ENCODE measurements around the gene CDKAL1. TPM values are rescaled to one million over a fixed set of nuclear protein-coding genes. Genes with fewer than 3 reads are reported as not detected.

CDKAL1 gene
- total RNA-seq, 2 donors from 2014 or later, result 23.5 to 26.4 TPM

GRCh38 chr6:21259660-21260059 is 725.4 kb downstream of the CDKAL1 start:
- Histone ChIP-seq H3K4me1 (ENCODE audit: control insufficient read depth, insufficient read depth, low read length) (no peaks in the 10 kb centered on the region), H3K4me3 (ENCODE audit: low read length) (no peak overlapping the region), H3K27me3 (ENCODE audit: control insufficient read depth, insufficient read depth, low read length, poor library complexity, severe bottlenecking) (no peaks in the 10 kb centered on the region), H3K36me3 (ENCODE audit: control insufficient read depth, insufficient read depth, low read length) (no peaks in the 10 kb centered on the region), H3K9me3 (ENCODE audit: control insufficient read depth, low read length) (peaks cover 5% of the 10 kb centered on the region), H3K27ac (ENCODE audit: low read depth, low read length) (no peak overlapping the region), H3K9ac (ENCODE audit: extremely low read depth, low read length, poor library complexity, severe bottlenecking) (no peak overlapping the region)
- H3K36me3 Mint-ChIP-seq (ENCODE audit: low read depth), result no peaks in the 10 kb centered on the region
- H3K27me3 Mint-ChIP-seq (ENCODE audit: insufficient read depth), result peaks cover 2% of the 10 kb centered on the region
- WGBS, 2 experiments (ENCODE audit: insufficient coverage in 1 of 2, insufficient read length in 1 of 2), result 78 to 83% methylated on average over 2 of the region's 2 CpGs
- no peak for TF ChIP-seq CTCF (conservative IDR thresholded peaks at IDR 0.05)
- DNase-seq, result no peak
- H3K9me3 Mint-ChIP-seq, result peaks cover 9% of the 10 kb centered on the region
- no peak overlapping the region for H3K4me3 Mint-ChIP-seq
- H3K4me1 Mint-ChIP-seq, result peaks cover 22% of the 10 kb centered on the region
- no peak overlapping the region for H3K27ac Mint-ChIP-seq

GRCh38 chr6:21262504-21262903 is 728.2 kb downstream of the CDKAL1 start:
- WGBS, 2 experiments (ENCODE audit: insufficient coverage in 1 of 2, insufficient read length in 1 of 2), result 93 to 96% methylated on average over 4 to 5 of the region's 5 CpGs

GRCh38 chr6:21263531-21264287 is 729.5 kb downstream of the CDKAL1 start:
- Histone ChIP-seq H3K9ac (ENCODE audit: extremely low read depth, low read length, poor library complexity, severe bottlenecking) (no peak overlapping the region), H3K9me3 (ENCODE audit: control insufficient read depth, low read length) (no peaks in the 10 kb centered on the region), H3K4me3 (ENCODE audit: low read length) (no peak overlapping the region), H3K27ac (ENCODE audit: low read depth, low read length) (no peak overlapping the region), H3K27me3 (ENCODE audit: control insufficient read depth, insufficient read depth, low read length, poor library complexity, severe bottlenecking) (no peaks in the 10 kb centered on the region), H3K4me1 (ENCODE audit: control insufficient read depth, insufficient read depth, low read length) (no peaks in the 10 kb centered on the region), H3K36me3 (ENCODE audit: control insufficient read depth, insufficient read depth, low read length) (no peaks in the 10 kb centered on the region)
- Mint-ChIP-seq H3K36me3 (ENCODE audit: low read depth) (no peaks in the 10 kb centered on the region), H3K4me3 (no peak overlapping the region), H3K27me3 (ENCODE audit: insufficient read depth) (no peaks in the 10 kb centered on the region), H3K4me1 (peaks cover 26% of the 10 kb centered on the region), H3K9me3 (peaks cover 5% of the 10 kb centered on the region), H3K27ac (peak overlapping the region; percentile 38)
- TF ChIP-seq CTCF (conservative IDR thresholded peaks at IDR 0.05), result no peak
- no peak for DNase-seq
- WGBS, 2 experiments (ENCODE audit: insufficient coverage in 1 of 2, insufficient read length in 1 of 2), result 90 to 94% methylated on average over 9 to 18 of the region's 18 CpGs

More at GRCh38 chr6:21262504-21262903, 728.2 kb downstream of the CDKAL1 start:
- Mint-ChIP-seq H3K4me1 (peaks cover 27% of the 10 kb centered on the region), H3K4me3 (no peak overlapping the region), H3K9me3 (peaks cover 5% of the 10 kb centered on the region), H3K36me3 (ENCODE audit: low read depth) (no peaks in the 10 kb centered on the region), H3K27ac (no peak overlapping the region), H3K27me3 (ENCODE audit: insufficient read depth) (no peaks in the 10 kb centered on the region)
- DNase-seq, result no peak
- Histone ChIP-seq H3K36me3 (ENCODE audit: control insufficient read depth, insufficient read depth, low read length) (no peaks in the 10 kb centered on the region), H3K27ac (ENCODE audit: low read depth, low read length) (no peak overlapping the region), H3K4me1 (ENCODE audit: control insufficient read depth, insufficient read depth, low read length) (no peaks in the 10 kb centered on the region), H3K4me3 (ENCODE audit: low read length) (no peak overlapping the region), H3K9me3 (ENCODE audit: control insufficient read depth, low read length) (no peaks in the 10 kb centered on the region), H3K27me3 (ENCODE audit: control insufficient read depth, insufficient read depth, low read length, poor library complexity, severe bottlenecking) (no peaks in the 10 kb centered on the region), H3K9ac (ENCODE audit: extremely low read depth, low read length, poor library complexity, severe bottlenecking) (no peak overlapping the region)
- no peak for TF ChIP-seq CTCF (conservative IDR thresholded peaks at IDR 0.05)

All from endodermal cell (in vitro differentiated cells).